Measurements from ENCODE around the gene ANKRD9. TPM values are rescaled to one million over a fixed set of nuclear protein-coding genes. Genes with fewer than 3 reads are reported as not detected.

ANKRD9 gene
- total and polyA plus RNA-seq, 2 experiments from 2014 or later, result 17.3 to 95.9 TPM

DNA sequence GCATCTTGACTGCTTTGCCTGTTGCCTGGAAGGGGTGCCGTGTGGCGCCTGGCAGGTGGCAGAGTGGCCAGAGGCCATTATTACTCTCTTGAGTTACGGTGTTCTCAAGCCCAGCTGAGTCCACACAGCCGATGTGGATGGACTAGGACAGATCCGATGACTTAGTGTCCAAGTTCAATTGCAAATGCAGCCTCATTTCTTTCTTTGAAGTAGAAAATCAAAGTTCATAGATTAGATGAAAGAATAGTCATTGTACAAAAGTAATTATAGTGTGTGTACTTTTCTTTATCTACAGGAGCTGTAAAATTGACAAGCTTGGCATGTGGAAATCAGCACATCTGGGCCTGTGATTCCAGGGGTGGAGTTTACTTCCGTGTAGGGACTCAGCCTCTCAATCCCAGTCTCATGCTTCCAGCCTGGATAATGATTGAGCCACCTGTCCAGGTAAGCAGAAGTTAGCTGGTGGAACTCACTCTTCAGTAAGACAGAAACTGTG is 44.7 kb downstream of the ANKRD9 start:
- no peak for TF ChIP-seq EZH2 (IDR thresholded peaks at IDR 0.05; ENCODE audit: low read depth, unreplicated experiment)
- TF ChIP-seq STAT1 (IDR thresholded peaks at IDR 0.05; ENCODE audit: unreplicated experiment), result no peak
- TF ChIP-seq ZNF114 (CRISPR knock-in tag; IDR thresholded peaks at IDR 0.05), result no peak
- TF ChIP-seq, protein P1, sequence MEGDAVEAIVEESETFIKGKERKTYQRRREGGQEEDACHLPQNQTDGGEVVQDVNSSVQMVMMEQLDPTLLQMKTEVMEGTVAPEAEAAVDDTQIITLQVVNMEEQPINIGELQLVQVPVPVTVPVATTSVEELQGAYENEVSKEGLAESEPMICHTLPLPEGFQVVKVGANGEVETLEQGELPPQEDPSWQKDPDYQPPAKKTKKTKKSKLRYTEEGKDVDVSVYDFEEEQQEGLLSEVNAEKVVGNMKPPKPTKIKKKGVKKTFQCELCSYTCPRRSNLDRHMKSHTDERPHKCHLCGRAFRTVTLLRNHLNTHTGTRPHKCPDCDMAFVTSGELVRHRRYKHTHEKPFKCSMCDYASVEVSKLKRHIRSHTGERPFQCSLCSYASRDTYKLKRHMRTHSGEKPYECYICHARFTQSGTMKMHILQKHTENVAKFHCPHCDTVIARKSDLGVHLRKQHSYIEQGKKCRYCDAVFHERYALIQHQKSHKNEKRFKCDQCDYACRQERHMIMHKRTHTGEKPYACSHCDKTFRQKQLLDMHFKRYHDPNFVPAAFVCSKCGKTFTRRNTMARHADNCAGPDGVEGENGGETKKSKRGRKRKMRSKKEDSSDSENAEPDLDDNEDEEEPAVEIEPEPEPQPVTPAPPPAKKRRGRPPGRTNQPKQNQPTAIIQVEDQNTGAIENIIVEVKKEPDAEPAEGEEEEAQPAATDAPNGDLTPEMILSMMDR (conservative IDR thresholded peaks at IDR 0.05; ENCODE audit: low read depth in 2 of 2), result no peak
- no peak for TF ChIP-seq ZNF331 (CRISPR knock-in tag; IDR thresholded peaks at IDR 0.05; ENCODE audit: low read depth)
- TF ChIP-seq NANOG (IDR thresholded peaks at IDR 0.05; ENCODE audit: borderline replicate concordance), result no peak
- TF ChIP-seq POLR2AphosphoS5 (IDR thresholded peaks at IDR 0.05; ENCODE audit: low read depth), result no peak
- H2AFZ ChIP-seq, result no peak overlapping the region
- no peak overlapping the region for H3K4me3 ChIP-seq
- H3K79me2 ChIP-seq (replicated peaks; ENCODE audit: insufficient read depth), result no peaks in the 10 kb centered on the region
- ATAC-seq (no peak), DNase-seq (ENCODE audit: low spot score) (no peak)
- no peaks in the 10 kb centered on the region for H3K4me1 ChIP-seq (ENCODE audit: insufficient read depth)
- H3K9me3 Mint-ChIP-seq, result no peaks in the 10 kb centered on the region
- no peak overlapping the region for H3K27ac ChIP-seq (ENCODE audit: low read depth)
- H3K36me3 Mint-ChIP-seq (ENCODE audit: low read depth), result peaks cover 5% of the 10 kb centered on the region; the same call in 1 of the 3 replicates
- no peaks in the 10 kb centered on the region for H3K36me3 ChIP-seq (ENCODE audit: insufficient read depth)
- H3K9me2 ChIP-seq (ENCODE audit: insufficient read depth), result 0 out of 2 replicates have a peak, but pooled peaks cover 3% of the 10 kb centered on the region
- no peaks in the 10 kb centered on the region for H3K27me3 Mint-ChIP-seq (ENCODE audit: insufficient read depth, low read depth, poor library complexity)
- H3K4me2 ChIP-seq, result no peak overlapping the region
- H4K20me1 ChIP-seq (replicated peaks; ENCODE audit: insufficient read depth), result 0 out of 2 replicates have a peak, but pooled peaks cover 3% of the 10 kb centered on the region
- no peak overlapping the region for H3K27ac Mint-ChIP-seq
- no peaks in the 10 kb centered on the region for H3K4me1 Mint-ChIP-seq
- no peaks in the 10 kb centered on the region for H3K27me3 ChIP-seq (ENCODE audit: insufficient read depth)
- no peak overlapping the region for H3K4me3 Mint-ChIP-seq
- H3F3A ChIP-seq (replicated peaks; ENCODE audit: low read depth), result no peaks in the 10 kb centered on the region

DNA sequence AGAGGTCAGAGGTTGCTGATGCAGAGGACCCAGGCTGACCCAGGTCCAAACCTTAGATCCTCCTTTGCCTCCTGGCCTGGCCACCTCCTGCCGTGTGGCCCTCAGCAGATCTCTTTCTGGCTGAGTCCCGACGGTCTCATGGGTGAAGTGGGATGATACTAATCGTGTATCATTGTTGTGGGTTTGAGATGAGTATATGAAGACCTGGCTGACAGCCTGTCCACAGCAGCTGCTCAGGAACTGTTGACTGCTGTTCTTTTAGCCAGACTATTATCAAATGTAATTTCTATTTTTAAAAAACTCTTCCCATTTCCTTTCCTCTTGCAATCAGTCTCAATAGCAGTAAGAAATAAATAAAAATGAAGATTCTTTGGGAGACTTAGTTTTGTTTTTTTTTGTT is 45.6 kb downstream of the ANKRD9 start:
- Mint-ChIP-seq H3K9me3 (no peaks in the 10 kb centered on the region), H3K36me3 (ENCODE audit: low read depth) (peaks cover 5% of the 10 kb centered on the region; the same call in 1 of the 3 replicates), H3K27me3 (ENCODE audit: insufficient read depth, low read depth, poor library complexity) (no peaks in the 10 kb centered on the region), H3K4me3 (no peak overlapping the region), H3K4me1 (no peaks in the 10 kb centered on the region), H3K27ac (no peak overlapping the region)
- H3K79me2 ChIP-seq (replicated peaks; ENCODE audit: insufficient read depth), result no peaks in the 10 kb centered on the region
- H3K27ac ChIP-seq (ENCODE audit: low read depth), result no peak overlapping the region
- ATAC-seq (no peak), DNase-seq (ENCODE audit: low spot score) (no peak)
- TF ChIP-seq STAT1 (IDR thresholded peaks at IDR 0.05; ENCODE audit: unreplicated experiment), result no peak
- TF ChIP-seq EZH2phosphoT487 (IDR thresholded peaks at IDR 0.05; ENCODE audit: unreplicated experiment), result no peak
- TF ChIP-seq POLR2AphosphoS5 (IDR thresholded peaks at IDR 0.05; ENCODE audit: low read depth), result no peak
- H3K4me2 ChIP-seq, result no peak overlapping the region
- H3K27me3 ChIP-seq (ENCODE audit: insufficient read depth), result no peaks in the 10 kb centered on the region
- no peaks in the 10 kb centered on the region for H3K36me3 ChIP-seq (ENCODE audit: insufficient read depth)
- no peak overlapping the region for H2AFZ ChIP-seq
- no peaks in the 10 kb centered on the region for H3F3A ChIP-seq (replicated peaks; ENCODE audit: low read depth)
- 0 out of 2 replicates have a peak, but pooled peaks cover 3% of the 10 kb centered on the region for H4K20me1 ChIP-seq (replicated peaks; ENCODE audit: insufficient read depth)
- H3K4me3 ChIP-seq, result no peak overlapping the region
- 0 out of 2 replicates have a peak, but pooled peaks cover 3% of the 10 kb centered on the region for H3K9me2 ChIP-seq (ENCODE audit: insufficient read depth)
- H3K4me1 ChIP-seq (ENCODE audit: insufficient read depth), result no peaks in the 10 kb centered on the region

DNA sequence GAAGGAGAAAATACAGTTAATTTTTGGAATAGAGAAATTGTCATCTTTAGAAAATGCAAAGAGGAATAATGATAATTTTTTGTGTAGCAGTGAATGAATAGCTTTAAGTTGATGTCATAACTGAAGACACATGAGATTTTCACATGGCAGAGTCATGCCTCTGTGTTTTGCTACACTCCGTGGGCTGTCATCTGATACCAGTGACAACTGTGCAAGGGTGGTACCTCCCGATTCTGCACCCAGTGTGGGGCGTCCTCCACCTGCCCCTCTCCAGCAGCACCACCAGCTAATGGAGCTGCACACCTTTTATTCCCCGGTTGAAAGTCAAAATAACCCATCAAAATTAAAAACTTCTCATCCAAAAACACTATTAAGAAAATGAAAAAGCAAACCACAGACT is 47.2 kb downstream of the ANKRD9 start:
- H3K27me3 ChIP-seq (ENCODE audit: insufficient read depth), result no peaks in the 10 kb centered on the region
- no peaks in the 10 kb centered on the region for H3F3A ChIP-seq (replicated peaks; ENCODE audit: low read depth)
- Mint-ChIP-seq H3K9me3 (no peaks in the 10 kb centered on the region), H3K27ac (no peak overlapping the region), H3K4me1 (no peaks in the 10 kb centered on the region), H3K27me3 (ENCODE audit: insufficient read depth, low read depth, poor library complexity) (peaks cover 2% of the 10 kb centered on the region), H3K36me3 (ENCODE audit: low read depth) (peaks cover 5% of the 10 kb centered on the region; the same call in 2 of the 3 replicates), H3K4me3 (no peak overlapping the region)
- H3K4me2 ChIP-seq, result no peak overlapping the region
- no peaks in the 10 kb centered on the region for H3K79me2 ChIP-seq (replicated peaks; ENCODE audit: insufficient read depth)
- H3K4me3 ChIP-seq, result no peak overlapping the region
- H3K27ac ChIP-seq (ENCODE audit: low read depth), result no peak overlapping the region
- H3K36me3 ChIP-seq (ENCODE audit: insufficient read depth), result no peaks in the 10 kb centered on the region; the same call in 1 of the 2 replicates
- H2AFZ ChIP-seq, result no peak overlapping the region
- ATAC-seq, result no peak
- 0 out of 2 replicates have a peak, but pooled peaks cover 3% of the 10 kb centered on the region for H4K20me1 ChIP-seq (replicated peaks; ENCODE audit: insufficient read depth)
- DNase-seq (ENCODE audit: low spot score), result no peak
- 0 out of 2 replicates have a peak, but pooled peaks cover 3% of the 10 kb centered on the region for H3K9me2 ChIP-seq (ENCODE audit: insufficient read depth)
- H3K4me1 ChIP-seq (ENCODE audit: insufficient read depth), result no peaks in the 10 kb centered on the region
- TF ChIP-seq ZNF331 (CRISPR knock-in tag; IDR thresholded peaks at IDR 0.05; ENCODE audit: low read depth) (no peak), EZH2 (IDR thresholded peaks at IDR 0.05; ENCODE audit: low read depth, unreplicated experiment) (no peak), REST (IDR thresholded peaks at IDR 0.05; ENCODE audit: unreplicated experiment) (no peak), NANOG (IDR thresholded peaks at IDR 0.05; ENCODE audit: borderline replicate concordance) (no peak)
- TF ChIP-seq, protein P2, sequence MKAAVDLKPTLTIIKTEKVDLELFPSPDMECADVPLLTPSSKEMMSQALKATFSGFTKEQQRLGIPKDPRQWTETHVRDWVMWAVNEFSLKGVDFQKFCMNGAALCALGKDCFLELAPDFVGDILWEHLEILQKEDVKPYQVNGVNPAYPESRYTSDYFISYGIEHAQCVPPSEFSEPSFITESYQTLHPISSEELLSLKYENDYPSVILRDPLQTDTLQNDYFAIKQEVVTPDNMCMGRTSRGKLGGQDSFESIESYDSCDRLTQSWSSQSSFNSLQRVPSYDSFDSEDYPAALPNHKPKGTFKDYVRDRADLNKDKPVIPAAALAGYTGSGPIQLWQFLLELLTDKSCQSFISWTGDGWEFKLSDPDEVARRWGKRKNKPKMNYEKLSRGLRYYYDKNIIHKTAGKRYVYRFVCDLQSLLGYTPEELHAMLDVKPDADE (IDR thresholded peaks at IDR 0.05), result no peak

Measured in GM23338 (cell line).